Measurements from ENCODE around the gene TRIM54. TPM values are rescaled to one million over a fixed set of nuclear protein-coding genes. Genes with fewer than 3 reads are reported as not detected.

TRIM54 gene
- total RNA-seq, 1 experiment from 2014 or later, result 9.8 TPM

- Histone ChIP-seq H3F3A (ENCODE audit: insufficient read depth, low read depth) (peaks cover 37% of the 10 kb centered on the region), H3K9me2 (ENCODE audit: insufficient read depth) (no peaks in the 10 kb centered on the region), H3K4me3 (peak within 1 kb of the TSS; percentile 69), H4K20me1 (ENCODE audit: insufficient read depth) (peaks cover 8% of the 10 kb centered on the region), H3K79me2 (ENCODE audit: low read depth) (peaks cover 64% of the 10 kb centered on the region), H3K4me1 (replicated peaks; ENCODE audit: insufficient read depth) (peaks cover 31% of the 10 kb centered on the region), H3K36me3 (ENCODE audit: low read depth) (no peaks in the 10 kb centered on the region), H3K27me3 (ENCODE audit: insufficient read depth, low read depth) (no peaks in the 10 kb centered on the region), H3K4me2 (peak within 1 kb of the TSS; percentile 99), H3K9me3 (ENCODE audit: insufficient read depth, low read depth) (no peaks in the 10 kb centered on the region), H3K27ac (peak within 1 kb of the TSS; percentile 90), H2AFZ (peak within 1 kb of the TSS; percentile 92)
- ChIA-PET POLR2A (ENCODE audit: unreplicated experiment) (interaction anchor here (0.5 to 0.6 kb wide), 2 partner anchors 13 to 144 kb away, joined by 3 read pairs; partner anchors contain the start of gene SLC5A6), CTCF (interaction anchor here (0.6 to 1.2 kb wide), 2 partner anchors 13 to 110 kb away, joined by 5 to 10 read pairs; no protein-coding TSS in a partner anchor)
- intact Hi-C loops (cut with micrococcal nuclease; ENCODE audit: unreplicated experiment), result loop anchor here (1.0 to 2.0 kb wide), 2 partner anchors 14 to 34 kb away; partner anchors contain the start of genes EIF2B4, MPV17 and SNX17
- peak; percentile 91 to 95 for DNase-seq
- no peak for TF ChIP-seq CTCF (conservative IDR thresholded peaks at IDR 0.05)
- TF ChIP-seq EZH2 (IDR thresholded peaks at IDR 0.05; ENCODE audit: low read depth), result no peak
- no TSS peak for BruUV-seq (replicated peaks)
Observed at GRCh38 chr2:27356382-27357181, 74.4 kb downstream of the TRIM54 start, which contains the start of gene GTF3C2. Gene GTF3C2 (minus strand): TSS chr2:27356764. CDS start chr2:27343554, 13,210 bp downstream.

Other genes starting within 250 kb of the TRIM54 start
- 60.9 and 65.6 TPM in 2 replicates for gene TMEM214, start 249.5 kb upstream of the TRIM54 start, total RNA-seq (2021)
- 63.2 and 64.0 TPM in 2 replicates for gene AGBL5, start 230.8 kb upstream of the TRIM54 start, total RNA-seq (2021)
- gene OST4, start 210.8 kb upstream of the TRIM54 start, total RNA-seq (2021), result 165 and 166 TPM in 2 replicates
- 0.83 and 1.6 TPM in 2 replicates for gene EMILIN1, start 203.8 kb upstream of the TRIM54 start, total RNA-seq (2021)
- 4.4 and 10.4 TPM in 2 replicates for gene KHK, start 195.7 kb upstream of the TRIM54 start, total RNA-seq (2021)
- 0.37 TPM in 1 of 2 replicates, not detected in the other for gene CGREF1, start 163.3 kb upstream of the TRIM54 start, total RNA-seq (2021)
- not detected in 2 replicates for gene ABHD1, start 158.6 kb upstream of the TRIM54 start, total RNA-seq (2021)
- gene PREB, start 147.8 kb upstream of the TRIM54 start, total RNA-seq (2021), result 35.7 and 36.2 TPM in 2 replicates
- gene PRR30, start 143.0 kb upstream of the TRIM54 start, total RNA-seq (2021), result not detected in 2 replicates
- gene TCF23, start 133.4 kb upstream of the TRIM54 start, total RNA-seq (2021), result not detected in 2 replicates
- gene ATRAID, start 70.4 kb upstream of the TRIM54 start, total RNA-seq (2021), result 92.8 and 126 TPM in 2 replicates
- 49.0 and 70.0 TPM in 2 replicates for gene SLC5A6, start 70.2 kb upstream of the TRIM54 start, total RNA-seq (2021)
- 41.5 and 70.8 TPM in 2 replicates for gene CAD, start 65.1 kb upstream of the TRIM54 start, total RNA-seq (2021)
- gene SLC30A3, start 19.4 kb upstream of the TRIM54 start, total RNA-seq (2021), result 1.5 and 2.3 TPM in 2 replicates
- not detected in 2 replicates for gene DNAJC5G, start 7.0 kb upstream of the TRIM54 start, total RNA-seq (2021)
- gene UCN, start 26.0 kb downstream of the TRIM54 start, total RNA-seq (2021), result 2.8 and 4.6 TPM in 2 replicates
- 42.2 and 47.5 TPM in 2 replicates for gene MPV17, start 40.7 kb downstream of the TRIM54 start, total RNA-seq (2021)
- 57.5 and 69.8 TPM in 2 replicates for gene GTF3C2, start 74.3 kb downstream of the TRIM54 start, total RNA-seq (2021)
- gene EIF2B4, start 87.9 kb downstream of the TRIM54 start, total RNA-seq (2021), result 32.9 and 33.1 TPM in 2 replicates
- 60.6 and 73.7 TPM in 2 replicates for gene SNX17, start 88.2 kb downstream of the TRIM54 start, total RNA-seq (2021)
- gene ZNF513, start 98.3 kb downstream of the TRIM54 start, total RNA-seq (2021), result 4.1 and 4.5 TPM in 2 replicates
- 114 and 136 TPM in 2 replicates for gene PPM1G, start 127.2 kb downstream of the TRIM54 start, total RNA-seq (2021)
- 67.9 and 83.9 TPM in 2 replicates for gene NRBP1, start 146.2 kb downstream of the TRIM54 start, total RNA-seq (2021)
- gene KRTCAP3, start 160.0 kb downstream of the TRIM54 start, total RNA-seq (2021), result 62.9 and 91.7 TPM in 2 replicates
- 26.2 and 27.2 TPM in 2 replicates for gene IFT172, start 207.3 kb downstream of the TRIM54 start, total RNA-seq (2021)
- gene FNDC4, start 212.8 kb downstream of the TRIM54 start, total RNA-seq (2021), result 5.3 and 6.3 TPM in 2 replicates
- 3.4 and 4.0 TPM in 2 replicates for gene GCKR, start 214.4 kb downstream of the TRIM54 start, total RNA-seq (2021)